ENCODE results near the gene FOXS1. TPM values are rescaled to one million over a fixed set of nuclear protein-coding genes. Genes with fewer than 3 reads are reported as not detected.
A peak's percentile ranks its signal among the peaks of the same experiment; 100 is the strongest.

FOXS1 gene
- polyA plus RNA-seq, 1 of the 3 experiments (the other 2 are of a cell fraction): 0.99 TPM

DNA sequence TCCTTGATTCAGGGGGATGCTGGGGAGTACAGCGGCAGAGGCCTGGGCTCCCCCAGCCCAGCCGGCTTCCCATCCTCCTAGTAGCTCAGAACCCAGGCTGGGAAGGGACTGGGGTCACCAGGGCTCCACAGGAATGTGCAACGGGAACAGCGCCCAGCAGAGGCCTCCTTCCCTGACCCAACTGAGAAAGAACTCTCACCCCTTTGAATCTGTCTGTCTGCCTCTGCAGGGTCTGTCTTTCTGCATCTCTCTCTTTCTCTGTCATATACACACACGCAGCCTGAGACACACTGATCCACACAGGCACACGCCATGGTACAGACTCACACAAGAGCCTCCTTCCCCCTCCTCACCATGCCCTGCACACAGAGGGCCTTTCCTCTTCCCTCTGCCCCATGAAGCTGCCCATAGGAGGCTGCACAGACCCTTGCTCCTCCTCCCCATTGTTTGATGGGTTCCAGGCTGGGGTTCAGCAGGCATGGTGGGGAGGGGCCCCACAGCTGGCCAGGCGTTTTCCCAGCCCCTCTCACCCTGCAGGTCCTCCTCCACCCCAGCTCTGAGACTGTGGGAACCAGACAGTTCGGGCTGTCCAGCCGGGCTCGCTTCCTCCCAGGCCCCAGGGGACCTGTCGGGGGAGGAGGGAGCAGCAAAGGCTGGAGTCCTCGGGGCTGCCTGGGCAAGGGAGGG, 2.8 kb downstream of the FOXS1 start:
- no peak for TF ChIP-seq RCOR1 (IDR thresholded peaks at IDR 0.05; ENCODE audit: low read length)
- TF ChIP-seq ELF1 (IDR thresholded peaks at IDR 0.05): no peak
- TF ChIP-seq TEAD4 (IDR thresholded peaks at IDR 0.05; ENCODE audit: borderline replicate concordance, insufficient read depth): no peak
- TF ChIP-seq, protein P1, sequence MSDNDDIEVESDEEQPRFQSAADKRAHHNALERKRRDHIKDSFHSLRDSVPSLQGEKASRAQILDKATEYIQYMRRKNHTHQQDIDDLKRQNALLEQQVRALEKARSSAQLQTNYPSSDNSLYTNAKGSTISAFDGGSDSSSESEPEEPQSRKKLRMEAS (IDR thresholded peaks at IDR 0.05; ENCODE audit: low read depth): no peak
- no peak for TF ChIP-seq FOXM1 (IDR thresholded peaks at IDR 0.05; ENCODE audit: low read depth)
- TF ChIP-seq NRF1 (IDR thresholded peaks at IDR 0.05; ENCODE audit: low read depth, low read length): no peak
- no peak for TF ChIP-seq MXI1 (IDR thresholded peaks at IDR 0.05; ENCODE audit: low read depth, low read length)
- TF ChIP-seq FOXJ3 (CRISPR knock-in tag; IDR thresholded peaks at IDR 0.05): no peak
- no peak for TF ChIP-seq POLR2AphosphoS5 (IDR thresholded peaks at IDR 0.05; ENCODE audit: low read depth, low read length)
- TF ChIP-seq JUND (IDR thresholded peaks at IDR 0.05): no peak
- TF ChIP-seq, protein P2, sequence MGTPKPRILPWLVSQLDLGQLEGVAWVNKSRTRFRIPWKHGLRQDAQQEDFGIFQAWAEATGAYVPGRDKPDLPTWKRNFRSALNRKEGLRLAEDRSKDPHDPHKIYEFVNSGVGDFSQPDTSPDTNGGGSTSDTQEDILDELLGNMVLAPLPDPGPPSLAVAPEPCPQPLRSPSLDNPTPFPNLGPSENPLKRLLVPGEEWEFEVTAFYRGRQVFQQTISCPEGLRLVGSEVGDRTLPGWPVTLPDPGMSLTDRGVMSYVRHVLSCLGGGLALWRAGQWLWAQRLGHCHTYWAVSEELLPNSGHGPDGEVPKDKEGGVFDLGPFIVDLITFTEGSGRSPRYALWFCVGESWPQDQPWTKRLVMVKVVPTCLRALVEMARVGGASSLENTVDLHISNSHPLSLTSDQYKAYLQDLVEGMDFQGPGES (IDR thresholded peaks at IDR 0.05; ENCODE audit: low read depth, low read length): no peak
- TF ChIP-seq RFX5 (IDR thresholded peaks at IDR 0.05; ENCODE audit: low read length): no peak
- no peak for TF ChIP-seq NFIC (IDR thresholded peaks at IDR 0.05; ENCODE audit: borderline replicate concordance)
- TF ChIP-seq, protein P3, sequence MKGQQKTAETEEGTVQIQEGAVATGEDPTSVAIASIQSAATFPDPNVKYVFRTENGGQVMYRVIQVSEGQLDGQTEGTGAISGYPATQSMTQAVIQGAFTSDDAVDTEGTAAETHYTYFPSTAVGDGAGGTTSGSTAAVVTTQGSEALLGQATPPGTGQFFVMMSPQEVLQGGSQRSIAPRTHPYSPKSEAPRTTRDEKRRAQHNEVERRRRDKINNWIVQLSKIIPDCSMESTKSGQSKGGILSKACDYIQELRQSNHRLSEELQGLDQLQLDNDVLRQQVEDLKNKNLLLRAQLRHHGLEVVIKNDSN (IDR thresholded peaks at IDR 0.05; ENCODE audit: borderline replicate concordance, low read depth): no peak
- TF ChIP-seq SIN3A (IDR thresholded peaks at IDR 0.05; ENCODE audit: borderline replicate concordance, low read depth, low read length): no peak
- Histone ChIP-seq H3K79me2 (ENCODE audit: insufficient read depth) (no peaks in the 10 kb centered on the region), H3K36me3 (replicated peaks in 1 of 2; ENCODE audit: control insufficient read depth in 1 of 2, insufficient read depth in 2 of 2, low read length in 1 of 2) (no peaks in the 10 kb centered on the region), H3K4me3 (ENCODE audit: low read depth in 2 of 2, low read length in 1 of 2) (no peak overlapping the region; a peak in 1 of 4 replicates), H3K9me2 (no peaks in the 10 kb centered on the region), H3K9ac (peak overlapping the region; percentile 31; the same call in 1 of the 2 replicates), H3K27ac (ENCODE audit: low read depth in 2 of 2, low read length in 1 of 2) (peak overlapping the region; percentile 71 to 76), H3K9me3 (no peaks in the 10 kb centered on the region), H3K4me2 (peak overlapping the region; percentile 69; the same call in 1 of the 2 replicates), H3K27me3 (ENCODE audit: insufficient read depth) (no peaks in the 10 kb centered on the region), H2AFZ (ENCODE audit: low read depth) (no peak overlapping the region; the same call in 1 of the 2 replicates), H3K4me1 (ENCODE audit: control insufficient read depth in 1 of 2, insufficient read depth in 2 of 2, low read depth in 1 of 2, low read length in 1 of 2) (peaks cover 37 to 42% of the 10 kb centered on the region in 2 experiments), H3F3A (replicated peaks; ENCODE audit: insufficient read depth) (peaks cover 24% of the 10 kb centered on the region), H4K20me1 (ENCODE audit: insufficient read depth) (no peaks in the 10 kb centered on the region)
- DNase-seq: peak; percentile 58
- ChIA-PET CTCF (interaction anchor here (0.9 to 15.5 kb wide), 5 partner anchors 9 to 209 kb away, joined by 3 to 174 read pairs (median 12); no protein-coding TSS in a partner anchor), POLR2A (interaction anchor here (0.6 kb wide), 1 partner anchor 8 kb away, joined by 3 read pairs; no protein-coding TSS in a partner anchor)
- 51% methylated on average over 8 of the region's 12 CpGs for WGBS (ENCODE audit: low lambda C conversion rate)

DNA sequence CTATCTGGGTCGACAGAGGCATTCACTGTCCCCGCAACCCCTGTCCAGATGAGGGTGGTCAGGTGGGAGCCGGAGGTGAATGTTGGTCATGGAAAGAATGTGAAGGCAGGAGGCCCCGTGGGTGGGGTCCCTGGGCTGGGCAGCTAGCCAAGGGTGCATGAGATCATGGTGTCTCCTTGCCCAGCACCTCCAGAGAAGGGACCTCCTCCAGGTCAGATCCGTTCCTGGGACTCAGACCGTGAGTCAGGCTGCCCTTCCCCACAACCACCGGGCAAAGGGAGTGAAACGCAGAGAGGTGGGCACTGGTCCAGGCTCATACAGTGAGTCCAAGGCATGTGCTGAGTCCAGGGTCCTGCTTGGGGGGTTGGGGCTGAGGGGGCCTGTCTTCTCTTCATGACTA, 3.5 kb downstream of the FOXS1 start:
- H3K9ac ChIP-seq: peak overlapping the region; percentile 31; the same call in 1 of the 2 replicates
- WGBS (ENCODE audit: low lambda C conversion rate): 45% methylated on average over 5 of the region's 8 CpGs
- no peaks in the 10 kb centered on the region for H3K27me3 ChIP-seq (ENCODE audit: insufficient read depth)
- DNase-seq: no peak
- no peaks in the 10 kb centered on the region for H3K9me3 ChIP-seq
- no peaks in the 10 kb centered on the region for H3K79me2 ChIP-seq (ENCODE audit: insufficient read depth)
- peaks cover 31% of the 10 kb centered on the region for H3F3A ChIP-seq (replicated peaks; ENCODE audit: insufficient read depth)
- no peaks in the 10 kb centered on the region for H3K9me2 ChIP-seq
- no peaks in the 10 kb centered on the region for H4K20me1 ChIP-seq (ENCODE audit: insufficient read depth)
- ChIA-PET POLR2A (no interaction called here), CTCF (interaction anchor here (1.1 to 15.5 kb wide), 4 partner anchors 8 to 183 kb away, joined by 3 to 174 read pairs (median 16); no protein-coding TSS in a partner anchor)
- peak overlapping the region; percentile 71 to 76; a peak in 3 of 4 replicates for H3K27ac ChIP-seq (ENCODE audit: low read depth in 2 of 2, low read length in 1 of 2)
- no peaks in the 10 kb centered on the region for H3K36me3 ChIP-seq (replicated peaks in 1 of 2; ENCODE audit: control insufficient read depth in 1 of 2, insufficient read depth in 2 of 2, low read length in 1 of 2)
- peak overlapping the region; percentile 69; the same call in 1 of the 2 replicates for H3K4me2 ChIP-seq
- H3K4me1 ChIP-seq (ENCODE audit: control insufficient read depth in 1 of 2, insufficient read depth in 2 of 2, low read depth in 1 of 2, low read length in 1 of 2): peaks cover 44 to 49% of the 10 kb centered on the region in 2 experiments
- no peak overlapping the region for H2AFZ ChIP-seq (ENCODE audit: low read depth)
- H3K4me3 ChIP-seq (ENCODE audit: low read depth in 2 of 2, low read length in 1 of 2): no peak overlapping the region
- TF ChIP-seq JUND (IDR thresholded peaks at IDR 0.05) (no peak; the same call in 1 of the 2 replicates), MEF2A (IDR thresholded peaks at IDR 0.05; ENCODE audit: borderline replicate concordance, low read depth) (no peak), FOSL2 (IDR thresholded peaks at IDR 0.05; ENCODE audit: borderline replicate concordance, low read depth) (peak; percentile 62; the same call in 1 of the 2 replicates), GATA2 (CRISPR knock-in tag; IDR thresholded peaks at IDR 0.05) (no peak), FOXJ3 (CRISPR knock-in tag; IDR thresholded peaks at IDR 0.05) (no peak)
- TF ChIP-seq, protein P4, sequence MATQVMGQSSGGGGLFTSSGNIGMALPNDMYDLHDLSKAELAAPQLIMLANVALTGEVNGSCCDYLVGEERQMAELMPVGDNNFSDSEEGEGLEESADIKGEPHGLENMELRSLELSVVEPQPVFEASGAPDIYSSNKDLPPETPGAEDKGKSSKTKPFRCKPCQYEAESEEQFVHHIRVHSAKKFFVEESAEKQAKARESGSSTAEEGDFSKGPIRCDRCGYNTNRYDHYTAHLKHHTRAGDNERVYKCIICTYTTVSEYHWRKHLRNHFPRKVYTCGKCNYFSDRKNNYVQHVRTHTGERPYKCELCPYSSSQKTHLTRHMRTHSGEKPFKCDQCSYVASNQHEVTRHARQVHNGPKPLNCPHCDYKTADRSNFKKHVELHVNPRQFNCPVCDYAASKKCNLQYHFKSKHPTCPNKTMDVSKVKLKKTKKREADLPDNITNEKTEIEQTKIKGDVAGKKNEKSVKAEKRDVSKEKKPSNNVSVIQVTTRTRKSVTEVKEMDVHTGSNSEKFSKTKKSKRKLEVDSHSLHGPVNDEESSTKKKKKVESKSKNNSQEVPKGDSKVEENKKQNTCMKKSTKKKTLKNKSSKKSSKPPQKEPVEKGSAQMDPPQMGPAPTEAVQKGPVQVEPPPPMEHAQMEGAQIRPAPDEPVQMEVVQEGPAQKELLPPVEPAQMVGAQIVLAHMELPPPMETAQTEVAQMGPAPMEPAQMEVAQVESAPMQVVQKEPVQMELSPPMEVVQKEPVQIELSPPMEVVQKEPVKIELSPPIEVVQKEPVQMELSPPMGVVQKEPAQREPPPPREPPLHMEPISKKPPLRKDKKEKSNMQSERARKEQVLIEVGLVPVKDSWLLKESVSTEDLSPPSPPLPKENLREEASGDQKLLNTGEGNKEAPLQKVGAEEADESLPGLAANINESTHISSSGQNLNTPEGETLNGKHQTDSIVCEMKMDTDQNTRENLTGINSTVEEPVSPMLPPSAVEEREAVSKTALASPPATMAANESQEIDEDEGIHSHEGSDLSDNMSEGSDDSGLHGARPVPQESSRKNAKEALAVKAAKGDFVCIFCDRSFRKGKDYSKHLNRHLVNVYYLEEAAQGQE (IDR thresholded peaks at IDR 0.05; ENCODE audit: low read depth, low read length): no peak
- TF ChIP-seq, protein P5, sequence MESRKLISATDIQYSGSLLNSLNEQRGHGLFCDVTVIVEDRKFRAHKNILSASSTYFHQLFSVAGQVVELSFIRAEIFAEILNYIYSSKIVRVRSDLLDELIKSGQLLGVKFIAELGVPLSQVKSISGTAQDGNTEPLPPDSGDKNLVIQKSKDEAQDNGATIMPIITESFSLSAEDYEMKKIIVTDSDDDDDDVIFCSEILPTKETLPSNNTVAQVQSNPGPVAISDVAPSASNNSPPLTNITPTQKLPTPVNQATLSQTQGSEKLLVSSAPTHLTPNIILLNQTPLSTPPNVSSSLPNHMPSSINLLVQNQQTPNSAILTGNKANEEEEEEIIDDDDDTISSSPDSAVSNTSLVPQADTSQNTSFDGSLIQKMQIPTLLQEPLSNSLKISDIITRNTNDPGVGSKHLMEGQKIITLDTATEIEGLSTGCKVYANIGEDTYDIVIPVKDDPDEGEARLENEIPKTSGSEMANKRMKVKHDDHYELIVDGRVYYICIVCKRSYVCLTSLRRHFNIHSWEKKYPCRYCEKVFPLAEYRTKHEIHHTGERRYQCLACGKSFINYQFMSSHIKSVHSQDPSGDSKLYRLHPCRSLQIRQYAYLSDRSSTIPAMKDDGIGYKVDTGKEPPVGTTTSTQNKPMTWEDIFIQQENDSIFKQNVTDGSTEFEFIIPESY (IDR thresholded peaks at IDR 0.05; ENCODE audit: borderline replicate concordance, low read depth): no peak
